Activated CD8-positive, alpha-beta memory T cell treated with anti-CD3 and anti-CD28 coated beads, Interleukin-2, amount 50 U/mL, for 1 hour (primary cell): ENCODE measurements around the gene ESYT2.
"Not testable (repeated sequence)": the region's sequence is repeated elsewhere in the genome, so short reads cannot be mapped to it uniquely, and the experiment has no call there.

Experiments
- DNase-seq: peaks from one replicate; pipeline ENCODE4 v3.0.0-alpha.2; 2020; ENCODE audit errors: extremely low read depth

Gene ESYT2

DNA sequence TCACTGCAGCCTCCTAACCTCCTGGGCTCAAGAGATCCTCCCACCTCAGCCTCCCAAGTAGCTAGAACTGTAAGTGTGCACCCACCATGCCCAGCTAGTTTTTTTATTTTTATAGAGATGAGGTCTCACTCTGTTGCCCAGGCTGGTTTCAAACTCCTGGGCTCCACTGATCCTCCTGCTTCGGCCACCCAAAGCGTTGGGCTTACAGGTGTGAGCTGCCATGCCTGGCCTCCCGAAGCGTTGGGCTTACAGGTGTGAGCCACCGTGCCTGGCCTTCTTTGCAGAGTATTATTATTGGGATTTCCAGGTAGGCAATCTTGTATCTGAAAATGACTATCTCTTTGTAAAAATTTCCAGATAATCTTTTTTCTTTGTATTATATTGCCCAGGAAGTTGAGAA lies 101.6 kb downstream of the ESYT2 start:
- no peak for DNase-seq

DNA sequence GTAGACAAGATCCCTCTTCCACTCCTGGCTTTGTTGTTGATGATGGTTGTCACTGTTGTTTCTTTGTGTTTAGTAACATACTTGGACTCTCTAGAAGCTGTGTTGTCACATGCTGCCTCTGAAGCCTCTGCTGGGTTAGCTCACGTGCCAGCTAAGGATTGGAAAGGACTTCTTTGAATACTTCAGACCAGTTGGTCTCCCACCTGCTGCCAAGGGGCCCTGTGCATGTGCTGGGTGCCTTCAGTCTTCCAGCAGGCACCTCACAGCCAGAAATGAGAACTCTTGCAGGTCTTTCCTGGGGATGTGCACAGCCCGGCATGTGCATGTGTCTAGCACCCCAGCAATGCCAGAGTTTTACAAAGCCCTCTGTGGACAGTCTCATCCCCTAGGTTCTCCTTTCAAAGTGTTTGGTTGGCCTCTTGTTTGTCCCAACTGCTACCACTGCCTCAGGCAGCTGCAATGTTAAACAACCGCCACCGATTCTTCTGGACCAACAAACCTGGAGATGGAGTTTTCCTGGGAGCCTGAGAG lies 103.0 kb downstream of the ESYT2 start:
- no peak for DNase-seq

DNA sequence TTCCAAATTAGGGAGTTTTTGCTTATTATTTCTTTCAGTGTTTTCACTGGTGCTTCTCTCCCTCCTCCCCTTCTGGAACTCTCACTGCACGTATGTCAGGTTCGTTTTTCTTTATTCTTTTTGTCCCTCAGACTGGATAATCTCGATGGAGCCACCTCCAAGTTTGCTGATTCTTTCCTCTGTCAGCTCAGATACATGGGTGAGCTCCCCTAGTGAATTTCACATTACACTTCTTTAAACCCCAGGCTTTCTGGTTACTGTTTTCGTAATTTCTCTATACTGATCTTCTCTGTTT lies 103.9 kb downstream of the ESYT2 start:
- no peak for DNase-seq

GRCh38 chr7:158724658-158725505 lies 104.4 kb downstream of the ESYT2 start:
- DNase-seq, result no peak

DNA sequence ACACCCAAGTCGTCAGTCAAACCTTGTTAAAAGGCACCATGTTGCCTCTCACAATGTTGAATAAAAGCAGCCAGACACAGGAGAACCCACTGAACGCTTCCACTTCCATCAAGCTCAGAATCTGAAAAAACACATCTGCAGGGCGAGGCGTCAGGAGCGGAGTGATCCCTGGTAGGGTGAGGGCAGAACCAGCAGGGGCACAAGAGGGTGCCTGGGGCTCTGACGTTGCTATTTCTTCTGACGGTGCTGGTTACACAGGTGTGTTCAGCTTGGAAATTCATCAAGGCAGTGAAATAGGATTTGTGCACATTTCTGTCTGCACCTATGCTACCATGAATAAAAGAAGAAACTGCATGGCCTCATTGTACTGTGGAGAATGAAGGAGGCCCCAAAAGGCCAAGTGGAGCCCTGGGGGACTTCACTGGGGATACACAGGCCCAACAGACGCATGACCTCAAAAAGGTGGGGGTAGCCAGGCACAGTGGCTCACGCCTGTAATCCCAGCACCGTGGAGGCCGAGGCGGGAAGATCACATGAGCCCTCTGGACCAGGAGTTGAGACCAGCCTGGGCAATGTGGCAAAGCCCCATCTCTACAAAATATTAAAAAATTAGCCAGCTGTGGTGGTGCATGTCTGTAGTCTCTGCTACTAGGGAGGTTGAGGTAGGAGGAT lies 105.5 kb downstream of the ESYT2 start:
- DNase-seq, result no peak

DNA sequence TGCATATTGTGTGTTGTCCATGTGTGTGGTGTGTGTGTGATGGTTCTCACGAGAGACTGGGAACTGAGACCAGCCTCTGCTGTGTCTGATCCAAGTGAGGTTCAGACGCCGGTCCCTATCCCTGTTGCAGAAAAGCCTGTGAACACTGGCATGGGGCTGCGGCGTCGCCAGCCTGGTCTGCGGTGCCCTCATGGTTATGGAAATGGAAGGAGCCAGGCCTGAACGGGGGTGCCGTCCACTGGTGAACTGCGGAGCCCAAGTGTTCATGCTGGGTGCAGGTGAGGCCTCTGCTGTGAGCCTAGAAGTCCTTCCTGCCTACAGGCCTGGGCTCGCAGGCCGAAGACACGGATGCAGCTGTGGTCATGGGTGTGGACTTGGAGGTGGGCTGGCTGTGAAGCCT lies 106.0 kb downstream of the ESYT2 start:
- no peak for DNase-seq

GRCh38 chr7:158722574-158723237 lies 106.6 kb downstream of the ESYT2 start:
- no peak for DNase-seq

GRCh38 chr7:158720112-158720511 lies 109.2 kb downstream of the ESYT2 start:
- no peak for DNase-seq

DNA sequence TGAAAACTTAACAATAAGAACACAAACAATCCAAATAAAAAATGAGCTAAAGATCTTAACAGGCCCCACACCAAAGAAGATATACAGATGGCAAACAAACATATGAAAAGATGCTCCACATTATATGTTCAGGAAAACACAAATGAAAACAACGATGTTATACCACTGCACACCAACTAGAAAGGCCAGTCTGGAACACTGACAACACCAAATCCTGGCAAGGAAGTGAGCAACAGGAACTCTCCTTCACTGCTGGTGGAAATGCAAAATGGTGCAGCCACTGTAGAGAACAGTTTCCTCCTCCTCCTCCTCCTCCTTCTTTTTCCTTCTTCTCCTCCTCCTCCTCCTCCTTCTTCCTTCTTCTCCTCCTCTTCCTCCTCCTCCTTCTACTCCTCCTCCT lies 112.5 kb downstream of the ESYT2 start:
- no peak for DNase-seq

- no peak for DNase-seq
These were observed 118.6 kb downstream of the ESYT2 start for GRCh38 chr7:158710651-158711102.

GRCh38 chr7:158707610-158708009 lies 121.7 kb downstream of the ESYT2 start:
- DNase-seq, result no peak

DNA sequence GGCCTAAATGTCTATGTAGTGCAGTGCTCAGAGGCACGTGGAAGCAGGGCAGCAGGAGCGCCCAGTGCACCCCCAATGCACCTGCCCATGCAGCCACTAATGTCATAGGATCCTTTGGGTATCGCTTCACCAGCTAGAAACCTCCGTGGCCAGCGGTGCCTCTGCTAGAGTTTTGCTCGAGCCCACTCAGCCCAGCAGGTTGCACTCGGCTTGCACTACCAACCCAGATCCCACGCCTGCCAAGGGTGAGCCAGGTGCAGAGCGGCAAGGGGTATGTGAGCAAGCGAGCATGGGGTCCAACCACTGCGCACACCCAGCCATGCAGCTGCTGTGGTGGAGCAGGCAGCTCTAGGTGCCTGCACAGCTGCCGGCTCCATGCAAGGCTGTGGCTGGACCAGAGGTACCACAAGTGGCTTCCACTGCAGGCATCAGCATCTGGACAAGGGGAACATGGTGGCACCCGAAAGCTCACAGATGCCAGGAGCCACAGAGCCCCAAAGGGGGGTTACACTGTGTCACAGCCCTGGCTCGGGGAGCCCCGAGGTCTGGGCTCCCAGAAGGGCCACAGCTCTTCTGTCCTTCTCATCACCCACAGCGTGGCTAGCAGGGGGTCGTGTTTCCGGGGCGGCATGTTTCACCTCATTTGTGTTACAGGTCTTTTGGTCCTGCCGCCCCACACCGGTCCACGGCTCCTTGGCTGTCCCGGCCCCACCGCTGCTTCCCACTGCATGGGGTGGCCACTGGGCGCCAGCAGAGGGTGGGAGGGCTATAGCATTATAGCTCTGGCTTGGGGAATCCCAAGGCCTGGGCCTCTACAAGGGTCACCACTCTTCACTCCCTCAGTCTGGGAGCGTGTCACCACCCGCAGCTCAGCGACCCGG lies 122.4 kb downstream of the ESYT2 start:
- DNase-seq, result no peak

DNA sequence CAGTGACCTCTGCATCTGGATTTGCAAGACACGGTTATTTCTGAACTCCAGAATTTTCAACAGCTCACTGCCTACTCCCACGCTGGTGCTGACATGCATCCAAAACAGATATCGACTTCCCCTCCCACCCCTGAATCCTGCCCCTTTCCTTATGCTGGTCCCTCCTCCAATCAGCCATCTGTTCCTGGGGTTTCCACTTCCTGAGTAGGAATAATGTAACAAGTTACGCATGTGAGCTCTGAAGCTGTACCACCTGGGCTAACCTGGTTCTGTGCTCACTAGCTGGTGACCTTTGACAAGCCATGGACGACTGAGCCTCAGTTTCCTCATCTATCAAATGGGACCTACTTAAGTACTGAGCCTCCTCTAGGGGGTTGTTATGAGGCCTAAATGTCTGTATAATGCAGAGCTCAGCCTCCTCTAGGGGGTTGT lies 123.0 kb downstream of the ESYT2 start:
- DNase-seq, result no peak

DNA sequence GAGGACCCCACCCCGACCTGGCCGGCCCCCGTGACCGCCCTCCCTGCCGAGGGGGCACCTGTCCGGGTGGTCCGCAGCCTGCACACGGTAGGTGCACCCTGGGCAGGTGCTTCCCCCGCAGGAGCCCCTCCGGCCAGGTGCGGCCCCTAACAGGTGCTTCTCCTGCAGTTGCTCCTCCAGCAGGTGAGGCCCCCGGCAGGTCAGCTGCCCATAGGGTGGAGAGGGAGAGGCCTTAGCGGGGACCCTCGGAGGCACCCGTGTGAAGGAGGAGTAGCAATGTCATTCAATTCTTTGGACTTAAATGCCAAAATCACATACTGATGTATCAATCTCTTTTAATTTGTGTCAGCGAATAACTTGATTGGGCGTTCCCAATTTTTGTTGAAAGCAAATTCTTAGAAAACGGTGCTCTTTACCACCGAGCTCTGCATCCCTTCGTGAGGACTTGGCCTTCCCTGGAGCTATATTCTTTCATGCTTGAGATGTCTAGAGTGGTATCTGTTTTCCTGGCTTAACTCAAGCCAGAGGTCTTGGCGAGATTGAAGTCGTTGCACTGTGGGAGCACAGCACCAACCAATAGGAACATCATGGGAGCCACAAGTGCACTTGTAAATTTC lies 124.0 kb downstream of the ESYT2 start:
- DNase-seq, result no peak

GRCh38 chr7:158704524-158705233 lies 124.6 kb downstream of the ESYT2 start, which contains the start of gene NCAPG2:
TSS of gene NCAPG2 (minus strand) at chr7:158704804. CDS start at chr7:158701899, 2,905 bp downstream.
- DNase-seq, result peak; percentile 88

GRCh38 chr7:158703679-158704523 lies 125.4 kb downstream of the ESYT2 start:
- not testable (repeated sequence) for DNase-seq

DNA sequence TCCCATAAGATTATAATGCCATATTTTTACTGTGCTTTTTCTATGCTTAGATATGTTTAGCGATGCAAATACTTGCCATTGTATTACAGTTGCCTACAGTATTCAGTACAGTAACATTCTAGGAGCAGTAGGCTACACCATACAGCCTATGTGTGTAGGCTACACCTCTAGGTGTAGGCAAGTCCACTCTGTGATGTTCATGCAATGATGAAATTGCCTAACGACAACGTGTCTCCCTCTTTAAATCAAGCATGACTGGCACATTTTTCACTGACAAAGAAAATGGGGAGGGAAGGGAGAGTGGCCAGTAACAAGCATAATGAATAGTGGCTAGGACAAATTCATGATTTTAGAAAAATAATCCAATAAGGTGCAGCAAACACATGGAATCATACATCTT lies 126.4 kb downstream of the ESYT2 start:
- DNase-seq, result no peak

DNA sequence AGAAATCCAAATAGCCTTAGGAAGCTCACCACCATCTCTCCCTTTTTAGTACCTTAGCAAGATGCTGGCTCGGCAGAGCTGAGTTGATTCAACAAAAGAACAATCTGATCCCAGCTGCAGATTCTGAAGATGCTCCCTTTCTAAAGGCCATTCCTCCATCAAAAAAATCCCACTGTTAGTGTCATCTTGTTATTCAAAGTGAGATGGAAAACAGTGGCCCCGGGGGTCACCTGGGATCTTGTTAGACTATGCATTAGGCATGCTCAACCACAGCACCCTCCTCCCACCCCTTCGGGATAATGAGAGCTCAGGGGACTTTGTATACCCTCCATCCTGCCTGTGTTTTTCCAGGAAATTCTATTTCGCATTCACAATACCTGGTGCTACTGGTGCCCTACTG lies 127.1 kb downstream of the ESYT2 start:
- no peak for DNase-seq

DNA sequence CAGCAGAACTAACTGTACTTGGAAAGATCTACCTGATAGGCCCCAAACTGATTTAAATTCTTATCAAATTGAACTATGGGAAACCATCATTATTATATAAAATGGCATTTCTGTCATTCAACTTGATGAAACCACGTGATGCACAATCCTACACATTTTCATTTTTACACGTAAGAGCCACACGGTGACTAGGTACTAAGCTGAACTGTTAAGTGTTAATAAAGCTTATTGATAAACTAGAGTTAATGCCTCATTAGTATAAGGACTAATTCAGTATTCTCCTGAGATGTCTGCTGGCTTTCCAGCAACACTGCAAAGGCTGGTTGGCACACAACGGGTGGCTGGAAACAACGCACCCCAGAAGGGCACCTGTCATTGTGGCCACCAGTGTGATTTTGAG lies 129.3 kb downstream of the ESYT2 start:
- no peak for DNase-seq
